Heart left ventricle (tissue), 13 donors: ENCODE results near the gene MOK.

Source experiments
- POLR2A ChIP-seq, 2 donors: fragments of 450-650 bp; IDR thresholded peaks; one replicate each; pipeline ENCODE4 v1.6.1; 2017; ENCODE audit warnings: antibody characterized with exemption in 2 of 2, mild to moderate bottlenecking in 2 of 2, moderate library complexity in 2 of 2
- TF ChIP-seq, protein P1 (sequence below), 12 donors: fragments of 200-600 bp; sonication (generic) in 4 of 12; IDR thresholded peaks; one replicate each; pipeline versions ENCODE4 v1.5.0 to v1.8.0; 2018 to 2022; ENCODE audit warnings: antibody characterized with exemption in 12 of 12, mild to moderate bottlenecking in 5 of 12
- donor health status: ischemic (EF 13 %, LVEDD 7.1; RV severe dilation, severe dysfunction).
- donor health status: DM: no; HTN: yes; CAD: no.
- donor health status: DM: no; HTN: no; CAD: no.
- donor health status: ischemic (EF 25% LVEDD 6.9; RV normal size, moderate dysfunction).
- donor health status: ischemic (EF 25% LVEDD 5.7; RV mildly dilated, moderate dysfunction).
- donor health status: ischemic (EF 35%, LVEDD 5.7; RV mildly dilated, moderate dysfunction).
- donor health status: nonischemic (EF 11% LVEDD 7.7; RV severe dilation, severe dysfunction).
- donor health status: DM: yes; HTN: yes; CAD: no.
- donor health status: PGD.
- donor health status: ischemic (EF 29% LVEDD 5.4; RV normal size, mild dysfunction).
- donor health status: nonischemic (EF 23%, LVEDD 6.1; RV moderate dilation, normal function).

DNA sequence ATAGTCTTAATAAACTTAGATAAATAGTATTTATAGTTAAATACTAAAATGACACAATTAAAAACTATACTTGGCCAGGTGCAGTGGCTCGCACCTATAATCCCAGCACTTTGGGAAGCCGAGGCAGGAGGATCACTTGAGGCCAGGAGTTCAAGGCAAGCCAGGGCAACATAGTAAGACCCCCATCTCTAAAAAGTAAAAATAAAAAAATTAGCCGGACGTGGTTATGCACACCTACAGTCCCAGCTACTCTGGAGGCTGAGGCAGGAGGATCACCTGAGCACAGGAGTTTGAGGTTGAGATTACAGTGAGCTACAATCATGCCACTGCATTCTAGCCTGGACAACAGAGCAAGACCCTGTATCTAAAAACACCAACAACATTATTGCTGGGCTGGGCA, 41.7 kb upstream of the MOK start:
- TF ChIP-seq, protein P1, sequence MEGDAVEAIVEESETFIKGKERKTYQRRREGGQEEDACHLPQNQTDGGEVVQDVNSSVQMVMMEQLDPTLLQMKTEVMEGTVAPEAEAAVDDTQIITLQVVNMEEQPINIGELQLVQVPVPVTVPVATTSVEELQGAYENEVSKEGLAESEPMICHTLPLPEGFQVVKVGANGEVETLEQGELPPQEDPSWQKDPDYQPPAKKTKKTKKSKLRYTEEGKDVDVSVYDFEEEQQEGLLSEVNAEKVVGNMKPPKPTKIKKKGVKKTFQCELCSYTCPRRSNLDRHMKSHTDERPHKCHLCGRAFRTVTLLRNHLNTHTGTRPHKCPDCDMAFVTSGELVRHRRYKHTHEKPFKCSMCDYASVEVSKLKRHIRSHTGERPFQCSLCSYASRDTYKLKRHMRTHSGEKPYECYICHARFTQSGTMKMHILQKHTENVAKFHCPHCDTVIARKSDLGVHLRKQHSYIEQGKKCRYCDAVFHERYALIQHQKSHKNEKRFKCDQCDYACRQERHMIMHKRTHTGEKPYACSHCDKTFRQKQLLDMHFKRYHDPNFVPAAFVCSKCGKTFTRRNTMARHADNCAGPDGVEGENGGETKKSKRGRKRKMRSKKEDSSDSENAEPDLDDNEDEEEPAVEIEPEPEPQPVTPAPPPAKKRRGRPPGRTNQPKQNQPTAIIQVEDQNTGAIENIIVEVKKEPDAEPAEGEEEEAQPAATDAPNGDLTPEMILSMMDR (IDR thresholded peaks at IDR 0.05) = no peak
- no peak for TF ChIP-seq POLR2A (IDR thresholded peaks at IDR 0.05)
